Putamen (tissue), 1 donor: ENCODE results near the gene ORM1.
A peak's percentile ranks its signal among the peaks of the same experiment; 100 is the strongest.

Experiments used
- DNase-seq: peaks from one replicate; pipeline ENCODE4 v3.0.0-alpha.2; 2016; ENCODE audit warnings: low spot score

ORM1 gene

DNA sequence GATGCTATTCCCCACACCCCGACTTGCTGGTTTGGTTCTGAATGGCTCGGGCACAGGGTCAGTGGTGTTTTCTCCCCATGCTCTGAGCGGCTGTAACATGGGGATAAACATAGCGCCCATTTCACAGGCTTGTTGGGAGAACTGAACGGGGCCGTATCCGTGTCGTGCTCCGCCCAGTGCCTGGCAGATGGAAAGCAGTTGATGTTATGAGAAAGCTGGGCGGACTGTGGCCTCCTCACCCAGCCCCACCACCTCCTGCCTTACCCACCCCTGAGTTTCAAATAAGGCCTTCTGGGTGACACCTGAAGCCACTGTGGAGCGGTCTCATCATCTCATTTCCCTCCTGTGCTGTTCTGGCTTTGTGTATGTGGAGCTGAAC lies 21.3 kb downstream of the ORM1 start:
- no peak for DNase-seq

DNA sequence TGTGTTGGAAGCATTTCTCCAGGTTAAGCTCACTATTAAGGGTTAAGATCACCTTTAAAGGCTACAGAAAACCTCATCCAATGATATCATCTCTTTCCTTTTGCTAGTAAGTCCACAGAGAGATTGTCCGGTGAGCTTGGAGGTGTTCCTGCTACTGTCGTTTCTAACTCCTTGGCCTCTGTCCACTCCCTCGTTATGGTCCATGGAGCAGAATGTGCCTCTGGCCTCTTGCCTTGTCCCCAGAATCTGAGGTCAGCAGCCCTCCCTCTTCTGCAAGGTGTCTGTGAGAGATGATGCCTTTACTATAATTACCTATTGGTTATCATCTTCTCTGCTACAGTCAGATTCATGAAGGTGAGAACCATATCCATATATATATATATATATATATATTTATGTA lies 21.8 kb downstream of the ORM1 start:
- DNase-seq, result no peak

DNA sequence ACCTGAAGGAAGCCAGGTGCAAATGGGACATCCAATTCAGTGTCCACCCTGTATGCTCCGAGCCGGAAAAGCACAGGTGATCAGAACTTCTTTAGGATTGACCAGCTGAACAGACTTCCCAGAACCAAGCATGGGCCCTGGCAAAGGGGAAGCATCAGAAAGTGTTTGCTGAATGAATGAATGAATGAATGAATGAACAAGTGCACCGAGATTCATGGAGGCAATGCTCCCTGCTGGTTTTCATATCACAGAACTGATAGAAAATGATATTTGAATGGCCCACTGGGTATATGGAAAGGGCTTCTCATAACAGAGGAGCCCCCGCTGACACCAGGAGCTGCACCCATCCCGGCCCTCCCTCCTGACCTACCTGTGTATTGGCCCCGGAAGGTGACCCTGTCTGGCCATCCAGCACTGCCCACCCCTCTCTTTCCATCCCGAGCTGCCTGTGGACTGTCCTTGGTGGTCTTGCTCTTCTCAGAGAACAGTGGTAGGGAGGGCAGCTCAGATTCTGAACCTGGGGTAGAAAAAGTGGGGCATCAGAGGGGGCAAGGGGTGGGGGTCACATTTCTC lies 22.7 kb downstream of the ORM1 start:
- DNase-seq, result no peak

DNA sequence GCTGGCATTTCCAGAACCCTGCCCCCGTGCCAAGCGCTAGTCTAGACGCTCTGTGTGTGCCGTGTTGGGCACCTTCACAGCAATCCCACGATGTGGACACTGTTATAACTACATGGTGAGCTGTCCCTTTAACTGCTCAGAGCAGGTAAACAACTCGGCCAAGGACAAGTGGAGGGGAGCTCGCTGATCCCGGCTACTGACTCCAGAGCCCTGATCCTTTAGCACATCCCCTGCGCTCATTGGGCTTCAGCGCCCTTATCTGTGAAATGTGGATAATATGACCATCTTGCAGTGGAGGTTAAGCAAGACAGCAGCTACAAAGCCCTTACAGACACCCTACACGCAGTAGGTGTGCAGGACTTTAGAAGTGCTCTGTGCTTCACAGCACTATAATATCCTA lies 23.2 kb downstream of the ORM1 start:
- no peak for DNase-seq

DNA sequence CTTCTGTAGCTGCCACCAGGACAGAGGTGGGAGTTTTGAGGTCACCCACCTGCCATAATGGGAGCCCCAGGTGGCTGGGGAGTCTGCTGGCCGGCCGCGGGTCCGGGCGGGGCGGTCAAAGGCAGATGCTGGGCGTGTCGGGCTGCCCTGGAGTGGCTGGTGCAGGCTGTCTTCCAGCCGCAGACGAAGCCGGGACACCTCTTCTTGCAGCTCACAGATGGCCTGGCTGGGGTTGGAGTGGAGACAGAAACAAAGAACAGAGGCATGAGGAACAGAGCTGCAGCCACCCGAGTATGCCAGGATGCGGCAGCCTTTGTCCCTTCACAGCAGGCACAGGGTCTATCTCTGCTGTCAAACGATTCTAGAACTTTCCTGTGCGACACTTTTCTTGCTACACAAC lies 24.8 kb downstream of the ORM1 start:
- DNase-seq, result peak; percentile 84

DNA sequence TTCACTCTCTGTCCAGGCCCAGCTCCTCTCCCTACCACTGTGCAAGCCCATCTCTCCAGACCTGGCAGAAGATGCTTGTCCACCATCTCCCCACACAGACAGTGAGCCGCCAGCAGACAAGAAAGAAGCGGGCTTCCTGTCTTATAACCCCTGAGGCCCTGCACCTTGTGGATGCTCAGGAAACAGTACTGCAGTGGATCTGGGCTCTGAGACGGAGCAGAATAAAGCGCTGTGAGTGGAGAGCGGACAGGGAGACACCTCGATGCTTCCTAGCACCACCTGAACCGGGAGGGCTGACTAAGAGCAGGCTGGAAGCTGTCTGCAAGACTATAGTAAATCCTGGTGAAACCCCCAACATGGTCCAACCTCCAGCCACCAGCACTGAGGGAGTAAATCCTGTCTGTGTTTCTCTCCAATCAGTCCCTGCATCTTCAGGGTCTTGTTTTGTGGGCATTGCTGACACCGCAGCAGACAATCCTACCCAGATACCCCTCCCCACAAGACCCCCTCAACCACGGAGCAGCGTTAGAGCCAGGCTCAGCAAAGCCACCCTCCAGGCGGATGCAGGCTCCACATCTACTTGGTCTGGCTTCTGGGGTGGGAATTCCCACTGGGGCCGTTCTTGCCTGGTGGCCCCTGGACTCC lies 25.5 kb downstream of the ORM1 start:
- DNase-seq, result no peak

DNA sequence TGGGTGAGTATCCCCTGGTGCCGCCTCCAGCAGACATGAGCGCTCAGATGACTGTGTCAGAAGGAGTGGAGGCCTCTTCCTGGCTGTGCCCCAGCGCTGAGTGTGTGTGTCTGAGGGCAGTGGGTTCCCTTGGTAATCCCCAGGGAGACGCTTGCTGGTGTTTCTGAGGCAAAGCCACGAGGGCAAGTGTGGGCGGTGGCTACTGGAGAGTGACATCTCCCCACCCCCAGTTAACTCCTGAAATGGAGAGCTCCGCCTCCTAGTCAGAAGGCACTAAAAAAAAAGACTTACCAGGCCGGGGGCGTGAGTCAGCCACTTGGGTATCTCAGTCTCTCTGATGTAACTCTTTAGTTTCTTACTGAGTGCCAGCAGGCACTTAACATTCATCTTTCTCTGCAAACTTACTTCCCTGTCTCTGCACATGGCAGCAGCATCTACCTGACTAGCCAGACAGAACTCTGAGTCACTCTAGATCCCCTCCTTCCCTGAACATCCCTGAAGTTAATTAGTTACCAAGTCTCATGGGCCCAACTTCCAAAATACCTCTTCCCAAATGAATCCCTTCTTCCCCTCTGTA lies 26.1 kb downstream of the ORM1 start:
- DNase-seq, result peak; percentile 63

DNA sequence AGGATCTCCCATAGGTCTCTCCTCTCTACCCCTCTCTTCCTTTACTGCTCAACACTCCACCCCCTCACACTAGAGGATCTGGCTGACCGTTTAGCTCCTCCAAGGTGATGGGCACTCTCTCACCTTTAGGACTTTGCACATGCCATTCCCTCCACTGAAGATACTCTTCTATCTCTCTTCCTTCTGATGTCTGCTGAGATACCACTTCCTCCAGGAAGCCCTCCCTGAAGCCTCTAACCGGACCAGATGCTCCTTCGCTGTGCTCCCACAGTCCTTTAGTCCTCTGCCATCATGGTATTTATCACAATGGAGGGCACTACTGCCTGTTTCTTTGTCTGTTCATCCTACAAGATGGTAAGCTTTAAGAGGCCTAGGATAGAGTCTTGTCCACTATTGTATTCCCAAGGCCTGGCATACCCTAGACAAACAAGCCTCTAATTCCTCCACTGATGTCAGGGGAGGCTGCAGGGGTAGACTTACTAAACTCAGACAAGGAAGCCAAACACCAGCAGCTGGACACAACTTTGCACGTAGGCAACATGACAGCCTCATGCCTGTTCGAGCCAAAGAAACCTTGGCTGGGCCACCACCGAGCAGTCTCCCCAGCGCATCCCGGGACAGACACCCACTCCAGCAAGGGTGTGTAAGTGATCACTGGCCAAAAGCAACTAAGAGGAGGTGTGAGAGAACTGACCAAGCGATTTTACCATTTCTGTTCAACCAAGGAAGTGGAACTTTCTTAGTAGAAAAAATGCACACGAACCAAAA lies 27.0 kb downstream of the ORM1 start:
- DNase-seq, result no peak

DNA sequence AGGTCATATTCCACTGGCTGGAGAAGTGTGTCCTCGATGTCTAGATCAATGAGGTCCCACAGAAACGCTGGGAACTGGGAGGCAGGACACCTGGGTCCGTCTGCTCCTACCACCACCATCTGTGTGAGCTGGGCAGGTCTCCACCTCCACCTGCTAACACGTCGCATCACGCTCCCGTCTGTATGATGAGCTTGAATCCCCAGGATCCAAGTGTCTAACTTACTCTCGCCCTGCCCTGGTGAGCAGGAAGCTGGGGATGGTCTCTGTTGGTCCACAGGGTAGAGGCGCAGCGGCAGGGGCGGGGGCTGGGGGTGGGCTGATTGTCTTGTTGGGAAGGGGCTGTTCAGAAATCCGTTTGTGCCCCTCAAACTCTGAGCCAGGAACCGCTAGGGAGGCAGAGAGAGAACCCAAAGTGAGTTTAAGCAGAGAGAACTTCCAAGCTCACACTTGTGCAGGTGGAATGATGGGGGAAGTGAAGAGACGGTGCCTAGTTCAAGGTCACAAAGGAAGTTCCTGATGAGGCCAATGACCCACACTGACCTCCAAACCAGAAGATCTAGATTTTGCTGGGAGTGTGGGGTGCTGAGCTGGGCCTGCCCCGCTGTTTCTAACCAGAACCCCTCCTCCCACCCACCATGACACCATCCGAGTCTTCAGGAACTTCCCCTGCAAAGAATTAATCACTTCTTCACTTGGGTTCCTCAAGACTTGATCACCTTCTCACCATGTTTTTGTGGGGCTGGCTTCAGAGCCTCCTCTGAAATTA lies 27.9 kb downstream of the ORM1 start:
- DNase-seq, result no peak

DNA sequence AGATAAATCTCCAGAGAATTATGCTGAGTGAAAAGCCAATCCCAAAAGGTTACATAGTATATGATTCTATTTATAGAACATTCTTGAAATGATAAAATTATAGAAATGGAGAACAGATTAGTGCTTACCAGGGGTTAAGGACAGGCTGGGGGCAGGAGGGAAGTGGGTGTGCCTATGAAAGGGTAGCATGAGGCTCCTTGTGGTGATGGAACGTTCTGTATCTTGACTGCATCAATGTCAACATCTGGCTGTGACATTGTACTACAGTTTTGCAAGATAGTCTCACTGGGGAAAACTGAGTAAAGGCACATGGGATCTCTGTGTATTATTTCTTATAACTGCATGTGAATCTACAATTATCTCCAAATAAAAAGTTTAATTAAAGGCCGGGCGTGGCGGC lies 29.0 kb downstream of the ORM1 start:
- no peak for DNase-seq

DNA sequence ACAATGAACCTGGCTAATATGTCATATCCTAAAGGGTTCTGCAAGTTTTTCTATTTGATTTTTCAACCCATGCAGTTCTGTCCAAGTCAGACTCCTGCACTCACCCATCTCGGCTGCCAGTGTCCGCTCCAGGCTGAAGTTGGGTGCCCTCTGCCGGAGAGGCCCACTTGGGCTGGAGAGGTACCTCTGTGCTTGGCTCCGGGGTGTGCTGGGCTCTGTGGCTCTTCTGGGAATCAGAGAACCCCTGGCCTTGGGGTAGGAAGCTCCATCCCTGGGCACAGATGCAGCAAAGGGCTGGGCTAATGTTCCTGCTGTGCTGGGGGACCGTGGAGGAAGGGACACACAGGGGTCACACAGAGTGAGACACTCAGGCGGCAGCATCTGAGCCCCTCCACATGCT lies 32.9 kb downstream of the ORM1 start:
- DNase-seq, result no peak

DNA sequence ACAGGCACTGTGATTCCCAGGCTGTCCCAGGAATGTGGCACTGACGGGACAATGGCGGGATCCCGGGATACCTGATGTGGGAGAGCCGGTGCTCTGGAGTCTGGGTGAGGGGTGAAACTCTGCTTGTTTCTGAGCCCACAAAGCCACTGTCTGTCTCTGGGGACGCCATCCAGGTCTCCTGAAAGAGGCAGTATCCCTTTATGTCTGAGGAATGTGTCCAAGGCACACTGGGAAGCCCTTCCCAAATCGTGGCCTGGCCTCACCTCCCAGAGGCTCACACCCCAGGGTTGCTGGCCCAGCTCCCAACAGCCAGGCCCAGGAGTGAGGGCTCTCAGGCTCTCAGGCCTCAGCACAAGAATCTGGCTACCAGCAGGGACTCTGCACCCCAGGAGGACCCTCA lies 33.9 kb downstream of the ORM1 start:
- no peak for DNase-seq

DNA sequence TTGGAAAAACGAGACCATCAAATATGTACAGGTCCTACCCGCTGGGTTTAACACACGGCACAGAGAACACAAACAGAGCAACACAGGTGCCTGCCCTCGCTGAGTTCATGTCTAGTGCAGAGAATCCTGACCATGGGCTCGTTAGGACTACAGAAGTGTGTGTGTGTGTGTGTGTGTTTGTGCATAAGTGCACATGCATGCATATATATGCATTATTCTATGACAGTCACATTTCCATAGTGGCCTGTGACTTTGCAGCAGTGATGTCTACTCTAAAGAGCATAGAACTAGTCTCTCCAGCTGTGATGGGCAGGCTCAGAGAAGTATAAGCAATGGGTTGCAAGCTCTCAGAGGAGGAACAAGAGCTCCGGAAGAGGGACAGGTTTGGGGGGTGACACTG lies 34.5 kb downstream of the ORM1 start:
- DNase-seq, result no peak

DNA sequence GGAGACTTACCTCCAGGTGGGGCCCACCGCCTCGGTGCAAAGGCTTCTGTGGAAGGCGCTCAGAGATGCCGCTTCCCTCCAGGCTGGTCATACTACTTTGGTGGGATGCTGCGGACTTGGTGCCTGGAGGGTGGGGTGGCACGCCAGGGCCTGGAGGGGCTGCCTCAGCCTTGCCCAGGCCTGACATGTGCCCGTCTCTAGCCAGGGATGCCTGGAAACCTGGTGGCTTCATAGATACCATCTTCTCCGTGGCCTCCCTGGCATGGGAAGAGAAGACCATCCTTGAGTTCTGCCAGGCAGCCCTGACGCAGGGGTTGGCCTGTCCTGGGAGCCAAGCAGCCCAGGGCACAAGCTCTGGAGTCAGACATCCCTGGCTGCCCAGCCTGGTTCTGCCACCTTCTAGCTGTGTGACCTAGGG lies 35.0 kb downstream of the ORM1 start:
- no peak for DNase-seq

DNA sequence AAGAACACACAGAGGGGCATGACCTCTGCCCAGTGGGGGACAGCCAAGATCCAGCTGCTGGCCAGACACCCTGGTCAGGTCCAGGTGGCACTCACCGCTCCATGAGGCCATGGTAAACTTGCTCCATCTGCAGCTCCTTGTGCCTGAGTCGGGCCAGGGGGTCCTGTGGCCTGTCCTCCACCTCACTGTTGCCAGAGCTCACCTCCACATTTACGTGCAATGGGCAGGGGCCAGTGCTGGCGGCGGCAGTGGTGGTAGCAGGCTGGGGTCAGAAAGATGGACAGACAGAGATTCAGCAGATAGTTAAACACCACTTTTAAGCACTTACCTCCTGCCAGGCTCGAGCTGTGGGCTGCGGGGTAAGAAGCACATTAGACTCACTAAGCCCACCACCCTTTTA lies 36.9 kb downstream of the ORM1 start:
- DNase-seq, result no peak

DNA sequence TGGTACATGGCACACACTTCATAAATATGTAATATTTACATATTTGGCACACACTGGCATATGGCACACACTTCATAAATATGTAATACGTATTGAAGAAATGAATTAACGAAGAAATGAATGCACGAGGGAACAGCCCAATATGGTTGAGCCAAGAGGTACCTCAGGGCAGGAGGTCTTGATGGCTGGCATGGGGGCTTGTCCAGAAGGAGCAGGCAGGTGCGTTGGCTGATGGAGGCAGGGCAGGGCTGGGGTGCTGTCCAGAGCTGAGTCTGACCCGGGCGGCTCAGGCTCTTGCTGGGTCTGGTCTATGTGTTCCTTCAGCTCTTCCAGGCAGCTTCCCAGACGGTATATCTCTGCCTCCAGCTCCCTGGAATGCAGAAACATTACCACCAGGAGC lies 38.6 kb downstream of the ORM1 start:
- DNase-seq, result no peak

DNA sequence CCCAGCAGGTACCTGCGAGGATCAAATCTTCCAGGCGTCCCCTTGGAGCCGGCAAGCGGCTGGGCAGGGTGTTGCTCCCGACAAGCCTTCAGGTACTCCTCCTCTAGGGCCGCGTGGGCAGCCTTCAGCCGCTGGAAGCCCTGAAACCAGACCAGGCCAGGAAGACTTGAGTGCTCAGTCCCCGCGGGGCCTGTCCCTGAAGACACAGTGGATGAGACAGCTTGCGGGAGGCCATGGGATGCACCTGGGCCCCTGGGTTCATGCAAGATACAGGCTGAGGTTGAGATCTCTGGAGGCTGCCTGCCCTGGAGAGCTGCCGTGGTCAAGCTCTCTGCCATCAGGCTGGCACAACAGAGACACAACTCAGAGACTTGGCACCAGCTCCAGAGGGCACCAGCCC lies 39.5 kb downstream of the ORM1 start:
- DNase-seq, result no peak

DNA sequence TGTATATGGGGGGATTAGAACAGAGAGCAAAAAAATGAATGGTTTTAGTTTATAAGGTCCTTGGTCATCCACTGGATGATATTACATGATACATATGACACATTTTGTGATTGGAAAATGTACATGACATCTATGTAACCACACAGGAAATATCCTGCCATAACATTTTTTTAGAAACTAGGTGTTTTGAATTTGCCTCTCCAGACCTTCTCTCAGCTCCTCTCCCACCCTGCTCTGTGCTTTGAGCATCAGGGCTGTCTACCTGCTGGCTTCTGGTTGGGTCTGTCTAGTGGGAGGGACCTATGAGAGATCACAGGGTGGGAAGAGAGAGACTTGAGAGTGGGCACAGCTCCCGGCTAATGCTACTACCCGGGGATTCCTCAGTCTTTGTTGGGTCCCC lies 40.5 kb downstream of the ORM1 start:
- no peak for DNase-seq

DNA sequence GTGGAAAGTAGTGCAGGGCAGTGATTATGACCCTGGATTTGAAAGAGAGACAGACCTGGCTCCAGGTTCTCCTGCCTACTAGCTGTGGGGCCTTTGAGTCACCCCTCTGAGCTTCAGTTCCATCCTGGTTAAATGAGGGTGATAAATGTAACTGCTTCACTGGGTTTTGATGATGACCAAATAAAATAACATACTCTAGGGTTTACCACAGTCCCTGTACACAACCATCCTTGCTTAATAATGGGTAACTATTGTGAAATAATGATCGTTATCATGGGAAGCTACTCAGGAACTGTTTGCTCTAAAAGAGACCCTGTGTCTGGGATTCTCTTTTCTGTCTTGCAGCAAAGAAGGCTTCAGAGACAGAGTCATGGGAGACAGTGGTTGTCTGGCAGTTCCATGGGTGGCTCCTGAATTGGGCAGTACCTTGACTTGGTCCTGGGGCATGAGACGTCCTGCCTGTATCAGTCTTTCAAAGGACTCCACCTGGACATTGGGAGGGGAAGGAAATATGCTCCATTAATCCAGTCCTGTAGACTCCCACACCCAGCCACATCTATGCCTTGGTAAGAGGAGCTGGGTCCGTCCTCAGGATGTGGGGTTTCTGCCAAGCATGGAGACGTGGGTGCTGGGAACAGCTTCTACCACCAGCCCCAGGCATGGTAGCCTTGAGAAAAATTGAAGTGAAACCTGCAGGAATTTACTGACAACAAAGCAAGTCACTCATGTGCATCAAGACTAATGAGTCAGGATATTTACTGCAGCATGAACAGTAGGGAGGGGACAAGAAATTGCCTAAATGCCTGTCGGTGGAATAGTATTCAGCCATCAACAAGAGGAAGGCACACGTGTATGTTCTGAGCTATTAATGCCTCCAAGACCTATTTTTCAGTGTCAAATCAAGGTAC lies 41.5 kb downstream of the ORM1 start:
- no peak for DNase-seq

DNA sequence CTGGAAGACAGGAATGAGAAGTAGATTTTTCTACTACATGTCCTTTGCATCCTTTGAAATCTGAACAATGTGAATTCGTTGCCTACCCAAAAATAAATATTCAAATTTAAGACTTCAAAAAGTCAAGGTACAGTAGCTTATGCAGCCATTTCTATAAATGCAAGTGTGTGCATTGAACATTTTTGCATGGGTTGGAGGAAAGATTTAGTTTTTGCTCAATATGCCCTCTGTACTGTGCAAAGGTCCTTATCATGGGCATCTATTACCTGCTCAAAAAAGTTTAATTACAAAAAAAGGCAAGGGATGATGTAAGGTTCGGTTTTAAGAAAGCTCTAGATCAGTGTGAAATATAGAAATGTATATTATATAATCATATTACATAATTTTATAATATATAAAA lies 42.3 kb downstream of the ORM1 start:
- DNase-seq, result no peak

DNA sequence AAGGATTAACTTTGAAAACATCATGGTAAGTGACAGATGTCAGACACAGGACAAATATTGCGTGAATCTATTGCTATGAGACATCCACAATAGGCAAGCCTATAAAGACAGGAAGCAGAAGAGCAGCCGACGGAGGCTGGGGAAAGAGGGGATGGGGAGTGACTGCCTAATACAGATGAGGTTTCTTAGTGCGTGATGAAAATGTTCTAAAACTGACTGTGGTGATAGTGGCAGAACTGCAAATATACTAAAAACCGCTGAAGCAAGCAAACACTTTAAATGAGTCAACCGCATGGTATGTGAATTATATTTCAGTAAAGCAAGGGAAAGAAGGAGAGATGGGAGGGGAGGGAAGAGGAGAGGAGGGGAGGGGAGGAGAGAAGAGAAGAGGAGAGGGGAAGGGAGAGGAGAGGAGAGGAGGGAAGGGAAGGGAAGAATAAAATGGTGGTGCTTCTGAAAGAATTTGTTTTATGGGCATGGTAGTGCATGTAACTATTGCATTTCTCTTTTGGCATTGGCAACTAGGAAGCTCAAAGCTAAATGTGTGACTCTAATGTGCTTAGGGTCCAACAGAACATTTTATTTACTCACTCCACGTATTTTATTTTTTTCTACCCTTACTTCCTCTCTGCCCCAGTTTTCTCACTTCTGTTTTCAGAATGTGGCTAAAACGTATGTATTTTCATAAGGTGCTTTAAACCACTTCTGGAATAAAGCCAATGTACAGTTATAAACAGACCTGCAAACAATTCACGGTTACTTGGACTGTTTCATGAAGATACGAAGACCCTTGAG lies 43.6 kb downstream of the ORM1 start:
- no peak for DNase-seq
